ENCODE results near the gene GAPDHS. TPM values are rescaled to one million over a fixed set of nuclear protein-coding genes. Genes with fewer than 3 reads are reported as not detected.

GAPDHS gene
- total and polyA plus RNA-seq, 11 donors: not detected

DNA sequence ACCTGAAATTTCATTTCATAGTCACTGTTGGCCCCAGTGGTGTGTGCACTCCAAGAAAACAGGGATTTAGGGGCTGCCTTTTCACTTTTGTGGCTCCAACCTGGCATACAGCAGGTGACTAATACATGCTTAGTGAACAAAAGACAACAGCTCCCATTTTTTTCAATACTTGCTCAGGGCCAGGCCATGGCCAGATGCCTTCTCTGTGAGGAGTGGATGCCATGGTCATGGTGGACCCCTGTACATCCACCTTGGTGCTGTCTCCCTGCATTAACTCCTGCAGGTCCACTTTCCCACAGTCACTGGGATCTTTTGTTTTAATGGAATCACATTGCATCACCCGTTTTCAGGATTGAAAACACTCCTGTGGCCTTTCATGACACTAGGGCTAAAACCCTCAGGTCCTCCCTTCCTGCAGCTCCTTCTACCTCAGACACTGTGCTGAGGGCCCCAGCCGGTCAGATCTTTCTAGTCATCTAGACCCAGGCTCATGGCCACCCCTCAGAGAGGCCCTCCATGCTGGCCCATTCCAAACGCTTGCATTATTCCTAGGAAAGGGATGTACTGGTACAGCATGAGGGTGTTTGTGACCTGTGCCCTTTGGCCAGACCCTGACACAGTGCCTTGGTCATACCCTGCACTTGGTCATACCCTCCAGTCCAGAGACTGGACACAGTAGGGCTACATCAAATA lies 11.0 kb downstream of the GAPDHS start:
- intact Hi-C loops (cut with DNase I): loop anchor here in 3 of 10 donors (2.0 to 10.0 kb wide), 3 partner anchors 71 to 173 kb away; partner anchors contain the start of genes HAUS5 (in 1 of the 3) and KMT2B (in 1 of the 3)
- WGBS, 4 donors: 78 to 87% (median 82%) methylated on average over 3 of the region's 3 CpGs
- H3K27ac ChIP-seq: peak overlapping the region in 2 of 12 donors; percentile 81 to 86

DNA sequence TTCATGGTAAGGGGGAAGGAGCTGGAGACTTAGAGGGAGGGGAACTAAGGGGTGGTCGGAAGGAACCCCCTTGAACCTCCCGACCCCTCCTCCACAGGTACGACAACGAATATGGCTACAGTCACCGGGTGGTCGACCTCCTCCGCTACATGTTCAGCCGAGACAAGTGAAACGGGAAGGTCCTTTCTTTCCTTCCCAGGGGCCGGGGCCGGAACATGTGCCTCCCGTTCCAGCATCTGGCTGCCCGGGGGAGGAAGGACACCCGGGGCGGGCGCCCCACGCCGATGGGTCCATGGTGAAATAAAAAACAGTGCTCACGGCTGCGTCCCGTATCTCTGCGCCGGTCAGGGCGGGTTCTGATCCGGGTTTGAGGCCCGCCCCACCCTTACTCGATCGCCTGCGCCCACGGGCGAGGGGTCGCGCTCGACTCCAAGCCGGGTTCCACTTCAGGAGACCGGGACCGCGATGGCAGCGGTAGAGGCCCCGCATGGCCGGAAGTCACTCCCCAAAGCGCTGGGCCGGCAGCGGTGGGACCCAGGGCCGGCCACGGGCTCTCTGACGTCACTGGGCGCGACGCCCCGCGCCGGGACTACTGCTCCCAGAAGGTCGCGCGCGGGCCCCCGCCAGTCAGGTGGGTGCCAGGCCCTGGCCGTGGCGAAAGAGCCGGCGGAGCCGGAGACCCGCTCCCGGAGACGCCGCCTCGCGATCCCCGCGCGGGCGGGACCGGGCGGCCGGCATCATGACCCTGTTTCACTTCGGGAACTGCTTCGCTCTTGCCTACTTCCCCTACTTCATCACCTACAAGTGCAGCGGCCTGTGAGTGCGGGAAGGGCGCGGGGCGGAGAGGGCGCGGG lies 12.0 kb downstream of the GAPDHS start, which contains the start of gene TMEM147:
Gene TMEM147, plus strand, starts transcription at position 626 of the 854 bp plus-strand sequence. Its CDS starts 114 bp downstream, at position 740.
- H3K36me3 ChIP-seq: peaks cover 0 to 12% (median 0%) of the 10 kb centered on the region in 9 donors
- 0 to 3% (median 0%) methylated on average over 24 to 85 of the region's 85 CpGs for WGBS, 4 donors
- no peaks in the 10 kb centered on the region for H3K27me3 ChIP-seq
- ATAC-seq (peak; percentile 96 to 99 (median 98)), DNase-seq (peak; percentile 94 to 97 (median 95))
- no peaks in the 10 kb centered on the region for H3K9me3 ChIP-seq
- H3K27ac ChIP-seq: peak within 1 kb of the TSS; percentile 8 to 87 (median 76)
- H3K4me3 ChIP-seq: peak within 1 kb of the TSS; percentile 63 to 99 (median 88)
- intact Hi-C loops (cut with DNase I): loop anchor here in 8 of 10 donors (1.0 to 10.0 kb wide), 6 partner anchors 67 to 172 kb away; partner anchors contain the start of genes KMT2B (in 4 of the 8) and HAUS5 (in 3 of the 8)
- TF ChIP-seq CTCF (IDR thresholded peaks at IDR 0.05): peak in 1 of 12 donors; percentile 11
- TF ChIP-seq POLR2A (IDR thresholded peaks at IDR 0.05): peak in 1 of 2 donors; percentile 76
- H3K4me1 ChIP-seq: peaks cover 4 to 30% (median 17%) of the 10 kb centered on the region in 12 donors

More for the DNA sequence above, 11.0 kb downstream of the GAPDHS start:
- Histone ChIP-seq H3K4me1 (peaks cover 4 to 30% (median 17%) of the 10 kb centered on the region in 12 donors), H3K36me3 (peaks cover 0 to 12% (median 0%) of the 10 kb centered on the region in 9 donors), H3K4me3 (peak overlapping the region in 11 of 12 donors; percentile 63 to 98 (median 84)), H3K27me3 (no peaks in the 10 kb centered on the region), H3K9me3 (no peaks in the 10 kb centered on the region)
- ATAC-seq: no peak
- TF ChIP-seq POLR2A (IDR thresholded peaks at IDR 0.05) (no peak), CTCF (IDR thresholded peaks at IDR 0.05) (no peak)
- DNase-seq: no peak

GRCh38 chr19:35545855-35546381 lies 12.7 kb downstream of the GAPDHS start:
- intact Hi-C loops (cut with DNase I): loop anchor here in 8 of 10 donors (1.0 to 10.0 kb wide), 6 partner anchors 66 to 171 kb away; partner anchors contain the start of genes KMT2B (in 4 of the 8) and HAUS5 (in 3 of the 8)
- peak overlapping the region; percentile 63 to 99 (median 88) for H3K4me3 ChIP-seq
- H3K36me3 ChIP-seq: peaks cover 0 to 12% (median 0%) of the 10 kb centered on the region in 9 donors
- TF ChIP-seq CTCF (IDR thresholded peaks at IDR 0.05) (no peak), POLR2A (IDR thresholded peaks at IDR 0.05) (no peak)
- 4 to 7% (median 4%) methylated on average over 21 to 27 of the region's 27 CpGs for WGBS, 4 donors
- DNase-seq (peak in 3 of 5 donors; percentile 34 to 46 (median 42)), ATAC-seq (peak in 3 of 4 donors; percentile 13 to 57 (median 30))
- no peaks in the 10 kb centered on the region for H3K27me3 ChIP-seq
- H3K9me3 ChIP-seq: no peaks in the 10 kb centered on the region
- H3K4me1 ChIP-seq: peaks cover 4 to 30% (median 17%) of the 10 kb centered on the region in 12 donors
- H3K27ac ChIP-seq: peak overlapping the region in 11 of 12 donors; percentile 70 to 87 (median 77)
